HL-60 (cell line): ENCODE results near the gene ANGPTL8.

Source experiments
- DNase-seq, 2 experiments: peaks; one replicate each; pipeline ENCODE4 v3.0.0-alpha.2; 2010 to 2020; ENCODE audit warnings: low read depth in 1 of 2, low spot score in 1 of 2
- H3K27ac ChIP-seq: fragments of 250-450 bp; sonication (Bioruptor Pico); replicated peaks from 2 replicates; pipeline ENCODE4 v1.5.1; 2020; ENCODE audit warnings: mild to moderate bottlenecking, moderate library complexity
- H3K27me3 ChIP-seq: fragments of 250-450 bp; sonication (Bioruptor Pico); 2 replicates; pipeline ENCODE4 v1.5.1; 2021; ENCODE audit warnings: mild to moderate bottlenecking, moderate library complexity; ENCODE audit not compliant: insufficient read depth, poor library complexity, severe bottlenecking
- H3K4me3 ChIP-seq: replicated peaks from 2 replicates; pipeline ENCODE4 v1.5.1; 2011; ENCODE audit warnings: mild to moderate bottlenecking, control low read depth, low read length; ENCODE audit not compliant: insufficient read depth
- GABPA ChIP-seq: IDR thresholded peaks from 2 replicates; pipeline ENCODE4 v1.6.1; 2012; ENCODE audit warnings: low read depth
- POLR2AphosphoS5 ChIP-seq: IDR thresholded peaks from 2 replicates; pipeline ENCODE4 v1.6.1; 2012; ENCODE audit warnings: low read depth
- SPI1 ChIP-seq: IDR thresholded peaks from 2 replicates; pipeline ENCODE4 v1.6.1; 2012; ENCODE audit warnings: low read depth, mild to moderate bottlenecking, borderline replicate concordance
- TF ChIP-seq, protein P1 (sequence below): IDR thresholded peaks from one replicate; pipeline ENCODE4 v1.5.1; 2011; ENCODE audit warnings: low read length, control low read depth, inconsistent platforms; ENCODE audit not compliant: insufficient read depth
- TF ChIP-seq, protein P2 (sequence below): IDR thresholded peaks from 2 replicates; pipeline ENCODE4 v1.6.1; 2012; ENCODE audit warnings: low read depth; ENCODE audit not compliant: insufficient replicate concordance

ANGPTL8 gene

DNA sequence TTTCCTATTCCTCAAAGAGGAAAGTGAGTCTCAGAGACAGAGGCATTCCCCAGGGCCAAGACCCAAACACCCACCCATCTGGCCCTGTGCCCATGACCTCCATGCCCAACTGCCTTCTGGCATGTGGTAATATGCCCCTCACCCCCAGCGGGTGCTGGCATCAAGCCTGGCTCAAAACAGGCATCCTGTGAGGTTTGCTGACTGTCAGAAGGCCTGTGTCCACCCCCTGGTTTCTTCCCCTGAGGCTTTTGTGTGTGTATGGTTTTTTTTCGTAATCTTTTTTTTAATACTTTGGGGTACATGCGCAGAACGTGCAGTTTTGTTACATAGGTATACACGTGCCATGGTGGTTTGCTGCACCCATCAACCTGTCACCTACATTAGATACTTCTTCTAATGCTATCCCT is 34.5 kb upstream of the ANGPTL8 start:
- peak in 1 of 2 experiments; percentile 23 for DNase-seq
- H3K4me3 ChIP-seq = no peak overlapping the region
- no peaks in the 10 kb centered on the region for H3K27me3 ChIP-seq
- TF ChIP-seq POLR2AphosphoS5 = 0 out of 2 replicates have a peak, but pooled peaks have one; percentile 46
- TF ChIP-seq, protein P1, sequence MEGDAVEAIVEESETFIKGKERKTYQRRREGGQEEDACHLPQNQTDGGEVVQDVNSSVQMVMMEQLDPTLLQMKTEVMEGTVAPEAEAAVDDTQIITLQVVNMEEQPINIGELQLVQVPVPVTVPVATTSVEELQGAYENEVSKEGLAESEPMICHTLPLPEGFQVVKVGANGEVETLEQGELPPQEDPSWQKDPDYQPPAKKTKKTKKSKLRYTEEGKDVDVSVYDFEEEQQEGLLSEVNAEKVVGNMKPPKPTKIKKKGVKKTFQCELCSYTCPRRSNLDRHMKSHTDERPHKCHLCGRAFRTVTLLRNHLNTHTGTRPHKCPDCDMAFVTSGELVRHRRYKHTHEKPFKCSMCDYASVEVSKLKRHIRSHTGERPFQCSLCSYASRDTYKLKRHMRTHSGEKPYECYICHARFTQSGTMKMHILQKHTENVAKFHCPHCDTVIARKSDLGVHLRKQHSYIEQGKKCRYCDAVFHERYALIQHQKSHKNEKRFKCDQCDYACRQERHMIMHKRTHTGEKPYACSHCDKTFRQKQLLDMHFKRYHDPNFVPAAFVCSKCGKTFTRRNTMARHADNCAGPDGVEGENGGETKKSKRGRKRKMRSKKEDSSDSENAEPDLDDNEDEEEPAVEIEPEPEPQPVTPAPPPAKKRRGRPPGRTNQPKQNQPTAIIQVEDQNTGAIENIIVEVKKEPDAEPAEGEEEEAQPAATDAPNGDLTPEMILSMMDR = no peak
- no peak overlapping the region for H3K27ac ChIP-seq

DNA sequence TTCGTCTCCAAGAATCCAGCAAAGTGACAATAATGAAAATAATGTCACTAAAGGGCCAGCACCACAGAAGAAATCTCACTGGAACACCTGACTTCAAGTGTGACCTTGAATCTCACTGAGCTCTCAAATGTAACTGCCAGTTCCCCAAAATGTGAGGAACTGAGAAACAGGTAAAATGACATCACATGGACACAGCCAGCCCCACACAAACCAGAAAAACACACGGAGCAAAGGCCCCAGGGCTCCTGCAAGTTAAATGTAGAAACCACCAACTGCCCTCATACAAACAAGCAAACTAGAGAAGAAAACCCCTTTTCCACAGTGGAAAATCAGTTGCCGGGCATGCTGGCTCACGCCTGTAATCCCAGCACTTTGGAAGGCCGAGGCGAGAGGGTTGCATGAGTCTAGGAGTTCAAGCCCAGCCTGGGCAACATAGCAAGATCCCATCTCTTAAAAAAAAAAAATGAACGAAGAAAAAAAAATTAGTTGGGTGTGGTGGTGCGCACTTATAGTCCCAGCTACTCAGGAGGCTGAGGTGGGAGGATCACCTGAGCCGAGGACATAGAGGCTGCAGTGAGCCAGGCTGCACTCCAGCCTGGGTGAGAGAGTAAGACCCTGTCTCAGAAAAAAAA is 33.4 kb upstream of the ANGPTL8 start:
- DNase-seq = no peak
- Histone ChIP-seq H3K4me3 (no peak overlapping the region), H3K27me3 (no peaks in the 10 kb centered on the region), H3K27ac (no peak overlapping the region)
- TF ChIP-seq, protein P1 = no peak
- TF ChIP-seq SPI1 = no peak; the same call in 1 of the 2 replicates
- TF ChIP-seq, protein P2, sequence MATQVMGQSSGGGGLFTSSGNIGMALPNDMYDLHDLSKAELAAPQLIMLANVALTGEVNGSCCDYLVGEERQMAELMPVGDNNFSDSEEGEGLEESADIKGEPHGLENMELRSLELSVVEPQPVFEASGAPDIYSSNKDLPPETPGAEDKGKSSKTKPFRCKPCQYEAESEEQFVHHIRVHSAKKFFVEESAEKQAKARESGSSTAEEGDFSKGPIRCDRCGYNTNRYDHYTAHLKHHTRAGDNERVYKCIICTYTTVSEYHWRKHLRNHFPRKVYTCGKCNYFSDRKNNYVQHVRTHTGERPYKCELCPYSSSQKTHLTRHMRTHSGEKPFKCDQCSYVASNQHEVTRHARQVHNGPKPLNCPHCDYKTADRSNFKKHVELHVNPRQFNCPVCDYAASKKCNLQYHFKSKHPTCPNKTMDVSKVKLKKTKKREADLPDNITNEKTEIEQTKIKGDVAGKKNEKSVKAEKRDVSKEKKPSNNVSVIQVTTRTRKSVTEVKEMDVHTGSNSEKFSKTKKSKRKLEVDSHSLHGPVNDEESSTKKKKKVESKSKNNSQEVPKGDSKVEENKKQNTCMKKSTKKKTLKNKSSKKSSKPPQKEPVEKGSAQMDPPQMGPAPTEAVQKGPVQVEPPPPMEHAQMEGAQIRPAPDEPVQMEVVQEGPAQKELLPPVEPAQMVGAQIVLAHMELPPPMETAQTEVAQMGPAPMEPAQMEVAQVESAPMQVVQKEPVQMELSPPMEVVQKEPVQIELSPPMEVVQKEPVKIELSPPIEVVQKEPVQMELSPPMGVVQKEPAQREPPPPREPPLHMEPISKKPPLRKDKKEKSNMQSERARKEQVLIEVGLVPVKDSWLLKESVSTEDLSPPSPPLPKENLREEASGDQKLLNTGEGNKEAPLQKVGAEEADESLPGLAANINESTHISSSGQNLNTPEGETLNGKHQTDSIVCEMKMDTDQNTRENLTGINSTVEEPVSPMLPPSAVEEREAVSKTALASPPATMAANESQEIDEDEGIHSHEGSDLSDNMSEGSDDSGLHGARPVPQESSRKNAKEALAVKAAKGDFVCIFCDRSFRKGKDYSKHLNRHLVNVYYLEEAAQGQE = no peak
- TF ChIP-seq GABPA = no peak
- TF ChIP-seq POLR2AphosphoS5 = no peak

DNA sequence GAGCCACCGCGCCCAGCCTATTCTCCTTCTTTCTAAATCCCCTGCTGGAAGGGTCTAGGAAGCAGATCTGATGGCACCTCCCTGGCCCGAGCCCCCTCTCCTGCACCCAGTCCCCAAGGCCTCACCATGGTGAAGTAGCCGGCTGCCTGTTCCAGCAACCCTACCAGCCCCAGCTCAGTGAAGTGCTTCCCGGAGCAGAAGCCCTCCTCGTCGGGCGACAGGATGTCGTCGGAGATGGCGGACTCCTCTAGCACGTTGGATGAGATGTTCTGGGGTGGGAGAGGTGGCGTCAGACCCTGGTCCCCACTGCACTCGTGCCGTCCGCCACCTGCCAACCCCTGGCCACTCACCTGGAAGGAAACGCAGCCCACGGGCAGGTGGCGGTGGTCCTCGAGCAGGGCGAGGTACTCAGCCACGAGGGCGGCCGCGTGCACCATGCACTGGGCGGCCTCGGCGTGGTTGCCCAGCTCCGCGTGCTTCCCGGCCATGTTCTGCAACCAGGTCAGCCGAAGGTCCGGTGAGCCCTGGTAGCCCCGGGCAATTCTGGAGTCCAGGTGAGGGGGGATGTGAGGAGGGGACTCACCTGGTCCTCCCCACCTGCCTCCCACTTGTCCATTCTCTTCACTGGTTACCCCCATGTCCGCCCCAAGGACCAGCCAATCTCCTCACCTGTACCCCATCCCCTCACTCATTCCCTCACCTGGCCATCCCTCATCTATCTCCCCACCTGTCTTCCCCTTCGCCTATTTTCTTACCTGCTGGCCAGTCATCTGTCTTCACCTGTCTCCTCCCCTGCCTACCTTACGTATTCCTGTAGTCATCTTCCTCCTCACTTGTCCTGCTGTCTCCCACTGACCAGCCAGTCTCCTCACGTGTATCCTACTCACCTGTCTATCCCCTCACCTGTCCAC is 30.6 kb upstream of the ANGPTL8 start:
- Histone ChIP-seq H3K27me3 (no peaks in the 10 kb centered on the region), H3K4me3 (no peak overlapping the region), H3K27ac (no peak overlapping the region)
- no peak for DNase-seq
- TF ChIP-seq GABPA (no peak), SPI1 (no peak), POLR2AphosphoS5 (no peak)
- TF ChIP-seq, protein P2 = no peak
- TF ChIP-seq, protein P1 = no peak
